ENCODE data around the gene CHL1.

GRCh38 chr3:297585-297984 lies 101.0 kb downstream of the CHL1 start:
- TF ChIP-seq CTCF (conservative IDR thresholded peaks at IDR 0.05) (no peak), EZH2 (IDR thresholded peaks at IDR 0.05; ENCODE audit: low read depth) (no peak)
